Skeletal muscle tissue (tissue), 4 donors: ENCODE data around the gene BNIP3. TPM values are rescaled to one million over a fixed set of nuclear protein-coding genes. Genes with fewer than 3 reads are reported as not detected.

Source experiments
- H3K27ac ChIP-seq: one replicate; pipeline ENCODE4 v1.7.0; 2013; ENCODE audit warnings: mild to moderate bottlenecking, low read depth, low read length, inconsistent platforms
- H3K27me3 ChIP-seq, 3 donors: one replicate each; pipeline ENCODE4 v1.7.0; 2013; ENCODE audit warnings: low read length in 3 of 3; ENCODE audit not compliant: control insufficient read depth in 3 of 3, insufficient read depth in 3 of 3
- H3K36me3 ChIP-seq, 3 donors: one replicate each; pipeline ENCODE4 v1.7.0; 2013; ENCODE audit warnings: low read length in 3 of 3; ENCODE audit not compliant: control insufficient read depth in 3 of 3, insufficient read depth in 3 of 3
- H3K4me1 ChIP-seq, 3 donors: one replicate each; pipeline ENCODE4 v1.7.0; 2013; ENCODE audit warnings: low read length in 3 of 3, mild to moderate bottlenecking in 3 of 3; ENCODE audit not compliant: control insufficient read depth in 3 of 3, insufficient read depth in 3 of 3
- H3K4me3 ChIP-seq, 3 donors: one replicate each; pipeline ENCODE4 v1.7.0; 2013; ENCODE audit warnings: low read length in 3 of 3
- H3K9ac ChIP-seq, 3 donors: one replicate each; pipeline ENCODE4 v1.7.0; 2013; ENCODE audit warnings: low read length in 3 of 3, mild to moderate bottlenecking in 3 of 3, moderate library complexity in 2 of 3, low read depth in 1 of 3
- H3K9me3 ChIP-seq, 3 donors: one replicate each; pipeline ENCODE4 v1.7.0; 2013; ENCODE audit warnings: low read length in 3 of 3; ENCODE audit not compliant: control insufficient read depth in 3 of 3
- total RNA-seq: library from RNA; depleted of rRNA; stranded (reverse); fragments of >200 nt; gene quantifications from one replicate; pipeline ENCODE4 v1.2.3, GENCODE V29; 2014
- donor health status: Osteomylitis.

Gene BNIP3
- total RNA-seq, 1 donor from 2014 or later: 20.9 TPM

DNA sequence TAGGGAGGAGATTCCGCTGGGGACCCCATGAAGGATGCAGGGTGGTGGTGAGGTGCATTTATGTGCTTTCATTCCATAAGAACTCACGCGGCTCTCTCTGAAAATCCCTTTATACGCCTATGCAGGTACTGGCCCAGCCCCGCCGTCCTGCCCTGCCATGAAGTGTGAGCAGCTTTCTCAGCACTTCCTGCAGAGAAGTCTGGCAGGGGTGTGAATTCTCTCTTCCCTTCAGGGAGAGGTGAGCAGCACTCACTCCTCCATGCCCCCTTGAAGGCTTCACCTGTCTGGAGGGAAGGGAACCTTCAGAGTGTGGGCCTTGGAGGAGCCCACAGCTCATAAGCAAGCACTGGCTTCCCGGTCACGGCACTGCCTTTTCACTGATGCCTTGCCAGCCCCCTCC lies 47.0 kb downstream of the BNIP3 start:
- Histone ChIP-seq H3K27me3 (no peaks in the 10 kb centered on the region), H3K4me3 (no peak overlapping the region), H3K9ac (no peak overlapping the region), H3K4me1 (peaks cover 5 to 31% (median 23%) of the 10 kb centered on the region in 3 donors), H3K27ac (no peak overlapping the region), H3K36me3 (peaks cover 8 to 28% (median 26%) of the 10 kb centered on the region in 3 donors), H3K9me3 (no peaks in the 10 kb centered on the region)

- Histone ChIP-seq H3K9me3 (no peaks in the 10 kb centered on the region), H3K27me3 (no peaks in the 10 kb centered on the region), H3K36me3 (peaks cover 10 to 25% (median 24%) of the 10 kb centered on the region in 3 donors), H3K9ac (no peak overlapping the region), H3K4me3 (no peak overlapping the region), H3K27ac (no peak overlapping the region), H3K4me1 (peaks cover 5 to 42% (median 31%) of the 10 kb centered on the region in 3 donors)
These were observed 48.0 kb downstream of the BNIP3 start for GRCh38 chr10:131933696-131934086.

- Histone ChIP-seq H3K9me3 (no peaks in the 10 kb centered on the region), H3K36me3 (peaks cover 5 to 20% (median 20%) of the 10 kb centered on the region in 3 donors), H3K4me1 (peaks cover 6 to 45% (median 31%) of the 10 kb centered on the region in 3 donors), H3K9ac (peak overlapping the region in 1 of 3 donors; percentile 15), H3K27me3 (no peaks in the 10 kb centered on the region), H3K27ac (peak overlapping the region; percentile 69), H3K4me3 (no peak overlapping the region)
These were observed 48.6 kb downstream of the BNIP3 start for GRCh38 chr10:131933016-131933695.

DNA sequence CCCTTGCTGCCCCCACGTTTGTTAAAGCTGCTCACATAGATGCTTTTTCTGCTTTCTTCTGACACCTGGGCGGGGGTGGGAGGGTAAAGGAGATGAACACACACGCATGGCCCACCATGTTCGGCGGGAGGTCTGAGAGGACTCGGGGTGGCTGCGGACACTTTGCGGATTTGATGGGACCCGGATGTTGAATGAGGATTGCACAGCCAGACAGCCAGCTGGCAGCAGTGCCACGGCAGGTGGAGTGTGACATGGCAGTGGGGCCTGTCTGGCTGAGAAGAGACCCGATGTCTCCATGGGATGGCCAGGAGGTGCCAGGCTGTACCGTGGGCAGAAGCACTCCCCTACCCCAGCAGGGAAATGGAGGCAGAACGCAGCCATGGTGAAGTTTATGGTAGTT lies 49.7 kb downstream of the BNIP3 start:
- Histone ChIP-seq H3K36me3 (peaks cover 2 to 16% (median 13%) of the 10 kb centered on the region in 3 donors), H3K4me3 (peak overlapping the region in 2 of 3 donors; percentile 2 to 52), H3K27ac (peak overlapping the region; percentile 69), H3K9ac (peak overlapping the region in 1 of 3 donors; percentile 48), H3K4me1 (peaks cover 13 to 51% (median 36%) of the 10 kb centered on the region in 3 donors), H3K9me3 (no peaks in the 10 kb centered on the region), H3K27me3 (no peaks in the 10 kb centered on the region)

DNA sequence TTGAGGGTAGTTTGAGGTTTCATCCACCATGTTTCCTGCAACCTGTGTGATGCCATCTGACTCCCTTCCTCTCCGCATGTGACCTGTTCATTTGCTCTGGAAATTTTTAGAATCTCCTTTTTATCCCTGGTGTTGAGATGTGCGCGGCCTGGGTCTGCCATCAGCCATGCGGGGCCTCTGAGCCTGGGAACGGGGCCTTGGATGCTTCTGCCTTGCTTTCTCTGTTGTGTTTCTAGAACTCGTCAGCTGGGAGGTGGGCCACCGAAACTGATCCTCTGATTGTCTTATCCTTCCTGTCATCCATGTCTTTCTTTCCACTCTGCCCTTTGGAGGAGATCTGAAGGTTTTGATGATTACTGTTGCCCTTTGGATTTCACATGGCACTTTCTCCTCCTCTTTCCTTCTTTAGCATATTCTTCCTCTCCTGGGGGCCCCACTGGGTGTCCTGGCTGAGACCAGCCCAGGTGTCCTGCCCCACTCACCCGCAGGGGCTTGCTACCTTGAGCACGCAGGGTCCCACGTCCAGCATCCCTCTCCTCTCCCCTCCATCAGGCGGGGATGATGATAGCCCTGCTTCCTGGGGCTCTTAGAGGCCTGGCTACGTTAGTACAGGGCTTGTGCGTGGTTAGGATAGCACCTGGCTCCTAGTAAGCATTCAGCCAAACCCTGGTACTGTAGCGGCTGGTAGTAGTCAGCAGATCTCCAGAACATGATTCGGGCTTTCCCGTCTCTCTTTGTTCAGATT lies 51.0 kb downstream of the BNIP3 start:
- H3K27ac ChIP-seq: peak overlapping the region; percentile 69
- no peak overlapping the region for H3K4me3 ChIP-seq
- H3K9me3 ChIP-seq: no peaks in the 10 kb centered on the region
- peaks cover 2 to 11% (median 9%) of the 10 kb centered on the region in 3 donors for H3K36me3 ChIP-seq
- H3K9ac ChIP-seq: no peak overlapping the region
- no peaks in the 10 kb centered on the region for H3K27me3 ChIP-seq
- H3K4me1 ChIP-seq: peaks cover 16 to 51% (median 36%) of the 10 kb centered on the region in 3 donors

- Histone ChIP-seq H3K27me3 (no peaks in the 10 kb centered on the region), H3K4me1 (peaks cover 16 to 51% (median 36%) of the 10 kb centered on the region in 3 donors), H3K4me3 (no peak overlapping the region), H3K27ac (no peak overlapping the region), H3K9me3 (no peaks in the 10 kb centered on the region), H3K9ac (no peak overlapping the region), H3K36me3 (peaks cover 2 to 9% (median 9%) of the 10 kb centered on the region in 3 donors)
These were observed 51.6 kb downstream of the BNIP3 start for GRCh38 chr10:131930150-131930549.

GRCh38 chr10:131929122-131929845 lies 52.4 kb downstream of the BNIP3 start:
- H3K27me3 ChIP-seq: no peaks in the 10 kb centered on the region
- H3K9me3 ChIP-seq: no peaks in the 10 kb centered on the region
- H3K27ac ChIP-seq: peak overlapping the region; percentile 16
- no peak overlapping the region for H3K9ac ChIP-seq
- no peak overlapping the region for H3K4me3 ChIP-seq
- H3K36me3 ChIP-seq: peaks cover 2 to 3% (median 2%) of the 10 kb centered on the region in 3 donors
- H3K4me1 ChIP-seq: peaks cover 16 to 51% (median 36%) of the 10 kb centered on the region in 3 donors

DNA sequence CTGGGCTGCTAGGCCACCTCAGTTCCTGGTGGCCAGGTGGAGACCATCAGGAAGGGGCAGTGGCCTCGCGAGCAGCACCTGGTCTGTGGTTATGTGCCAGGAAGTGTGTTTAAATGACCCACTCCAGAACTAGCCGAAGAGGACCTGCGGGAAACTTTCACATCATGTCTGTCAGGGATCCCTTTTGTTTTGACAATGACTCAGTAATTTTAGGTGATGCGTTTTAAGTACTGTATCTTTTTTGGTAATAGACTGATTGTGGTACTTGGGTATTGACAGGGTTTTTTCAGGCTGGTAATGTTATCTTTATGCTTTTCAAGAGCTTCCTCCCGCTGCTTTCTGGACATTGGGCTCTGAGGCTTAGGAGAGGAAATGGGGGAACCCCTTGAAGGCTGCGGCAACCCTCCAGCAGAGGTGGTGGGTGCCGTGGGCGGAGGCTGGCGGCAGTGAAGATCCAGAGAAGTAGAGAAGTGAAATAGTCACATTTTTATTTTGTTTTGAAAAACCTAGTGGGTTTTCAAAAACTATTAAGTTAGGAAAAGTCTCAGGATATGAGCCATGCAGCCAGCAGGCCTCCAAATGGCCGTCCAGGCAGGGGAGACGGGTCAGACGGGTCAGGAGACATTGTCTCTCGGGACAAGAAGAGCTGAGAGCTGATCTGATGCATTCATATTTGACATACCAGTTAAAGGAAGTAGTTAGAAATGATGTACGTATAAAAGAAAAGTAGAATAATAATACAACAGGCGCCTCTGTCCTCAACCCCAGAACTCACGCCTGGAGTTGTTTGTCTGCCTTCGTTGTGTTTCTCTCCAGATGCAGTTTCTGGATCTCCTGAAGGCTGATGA lies 53.3 kb downstream of the BNIP3 start:
- H3K27ac ChIP-seq: peak overlapping the region; percentile 16
- H3K4me3 ChIP-seq: no peak overlapping the region
- H3K4me1 ChIP-seq: peaks cover 16 to 51% (median 36%) of the 10 kb centered on the region in 3 donors
- peaks cover 0 to 3% (median 2%) of the 10 kb centered on the region in 3 donors for H3K36me3 ChIP-seq
- no peak overlapping the region for H3K9ac ChIP-seq
- no peaks in the 10 kb centered on the region for H3K27me3 ChIP-seq
- H3K9me3 ChIP-seq: no peaks in the 10 kb centered on the region
